Activated CD4-positive, CD25-positive, alpha-beta regulatory T cell (primary cell): ENCODE data around the gene PPP1R14D.
A peak's percentile ranks its signal among the peaks of the same experiment; 100 is the strongest.

ENCODE experiments used
- DNase-seq, 4 experiments: peaks; one replicate each; lab custom pipeline; 2025; lab: John Stamatoyannopoulos, UW

The PPP1R14D gene

DNA sequence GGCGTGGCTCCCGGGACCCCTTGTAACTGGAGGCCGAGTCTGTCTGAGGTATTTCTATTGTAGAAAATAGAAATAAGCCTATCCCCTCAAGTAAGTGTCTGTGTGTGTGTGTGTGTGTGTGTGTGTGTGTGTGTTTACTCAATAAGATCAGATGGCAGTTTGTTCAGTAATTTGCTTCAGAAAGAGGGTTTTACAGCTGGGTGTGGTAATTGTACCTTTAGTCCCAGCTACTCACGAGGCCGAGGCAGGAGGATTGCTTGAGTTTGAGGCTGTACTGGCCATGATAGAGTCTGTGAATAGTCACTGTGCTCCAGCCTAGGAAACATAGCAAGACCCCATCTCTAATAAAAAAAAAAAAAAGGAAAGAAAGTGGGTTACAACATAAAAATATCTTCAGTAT, 24.0 kb upstream of the PPP1R14D start:
- DNase-seq = no peak

DNA sequence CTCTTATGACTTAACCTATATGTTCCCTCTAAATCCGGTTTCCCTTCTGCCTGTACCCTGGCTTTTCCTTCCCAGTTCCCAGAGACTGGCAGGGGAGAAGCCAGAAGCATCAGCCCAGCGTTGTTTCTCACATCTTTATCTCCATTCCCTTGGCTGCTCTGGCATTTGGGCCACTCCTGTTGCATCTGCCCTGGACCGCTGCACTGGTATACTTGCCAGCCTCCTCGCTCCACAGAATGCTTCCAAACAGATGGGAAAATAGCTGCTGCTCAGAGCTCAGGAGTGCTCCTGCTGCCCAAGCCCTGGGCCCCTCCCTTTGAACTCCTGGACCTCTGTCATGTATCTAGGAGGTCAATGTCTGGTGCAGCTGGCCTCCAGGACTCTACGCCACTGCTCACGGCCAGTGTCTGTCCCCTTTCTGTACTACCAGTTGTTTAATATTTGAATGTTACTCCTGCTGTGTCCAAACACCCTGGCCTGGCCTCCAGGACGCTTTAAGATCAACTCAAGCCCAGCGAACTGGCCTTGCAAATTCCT, 22.1 kb upstream of the PPP1R14D start:
- DNase-seq = no peak

DNA sequence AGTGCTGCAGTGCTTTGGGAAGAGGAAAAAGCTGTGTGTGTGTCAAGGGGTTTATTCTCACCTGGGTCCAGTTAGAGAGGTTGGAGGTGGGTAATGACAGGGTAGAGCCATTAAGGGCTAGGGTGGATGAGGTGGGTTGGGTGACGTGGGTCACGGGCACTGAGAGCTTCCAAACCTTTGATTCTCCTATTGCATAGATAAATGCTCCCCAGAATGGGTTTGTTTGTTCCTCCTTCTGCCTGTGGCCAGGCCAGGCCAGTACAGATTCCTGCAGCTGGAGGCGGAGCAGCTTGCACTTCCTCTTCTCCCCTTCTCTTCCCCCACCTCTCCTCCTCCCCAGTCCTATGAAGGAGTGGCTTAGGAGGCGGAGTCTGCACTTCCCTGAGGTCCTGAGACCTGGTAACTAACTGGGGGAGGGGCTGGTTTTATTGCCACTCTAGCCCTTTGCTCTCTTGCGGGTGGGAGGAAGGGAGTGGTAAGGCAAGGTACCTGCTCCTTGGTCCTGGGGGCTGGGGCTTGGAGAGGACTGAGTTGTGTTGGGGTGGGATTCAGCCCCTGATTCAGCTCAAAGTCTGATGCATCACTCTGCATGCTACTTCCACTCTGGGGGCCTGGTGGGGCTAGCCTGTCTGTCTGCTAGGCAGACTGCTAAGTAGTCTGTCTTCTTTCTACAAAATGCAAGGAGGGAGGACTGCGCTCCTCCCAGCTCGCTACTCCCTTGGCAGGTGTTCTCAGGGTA, 18.9 kb upstream of the PPP1R14D start:
- DNase-seq = no peak

DNA sequence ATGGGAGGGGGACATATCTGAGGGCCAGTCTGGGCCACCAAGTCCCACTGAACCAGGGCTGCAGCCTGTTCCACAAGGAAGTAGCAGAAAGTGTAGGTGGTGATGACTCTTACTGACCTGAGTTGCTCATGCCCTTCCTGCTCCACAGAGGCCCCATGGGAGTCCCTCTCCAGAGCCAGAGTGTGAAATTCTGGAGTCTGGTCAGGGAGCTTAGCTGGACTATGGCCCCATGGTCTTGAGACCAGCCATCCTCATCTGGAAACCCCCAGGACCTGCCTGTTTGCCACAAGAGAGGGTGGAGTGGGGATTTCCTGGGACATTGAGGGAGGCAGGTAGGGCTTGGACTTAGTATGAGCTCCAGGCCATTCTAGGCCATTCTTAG, 18.3 kb upstream of the PPP1R14D start:
- no peak for DNase-seq

DNA sequence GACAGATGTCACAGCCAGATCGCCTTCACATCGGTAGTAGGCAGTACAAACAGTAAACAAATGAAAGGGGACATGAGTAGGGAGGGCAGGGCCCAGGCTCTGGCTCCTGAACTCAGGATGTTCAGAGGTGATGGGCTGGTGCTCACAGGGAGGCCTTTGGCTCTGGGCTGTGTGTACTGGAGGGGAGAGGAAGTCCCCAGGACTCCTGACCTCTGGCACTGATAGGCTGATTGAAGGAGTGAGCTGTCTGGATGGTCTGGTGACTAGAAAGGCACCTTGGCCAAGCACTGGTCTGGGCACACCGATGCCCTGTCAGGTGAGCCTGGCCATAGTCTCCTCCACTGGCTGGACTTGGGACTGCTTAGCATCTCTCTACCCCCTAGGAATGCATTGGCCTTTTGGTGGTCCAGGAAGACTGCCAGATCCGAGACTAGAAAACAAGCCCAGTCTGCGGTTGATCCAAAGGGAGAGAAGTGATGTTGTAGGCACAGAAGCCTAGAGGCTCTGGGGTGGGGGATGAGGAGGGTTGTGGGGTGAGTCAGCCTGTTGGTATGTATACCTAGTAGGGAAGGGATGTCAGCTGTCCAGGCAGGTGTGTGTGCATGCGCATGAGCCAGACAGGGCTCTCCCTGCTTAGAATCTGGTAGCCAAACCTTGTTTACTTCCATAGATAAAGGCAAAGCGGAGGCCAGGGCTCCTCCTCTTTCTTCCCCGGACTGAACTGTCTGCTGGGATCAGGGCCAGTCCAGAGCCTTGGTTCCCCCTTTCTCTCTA, 17.2 kb upstream of the PPP1R14D start:
- no peak for DNase-seq

DNA sequence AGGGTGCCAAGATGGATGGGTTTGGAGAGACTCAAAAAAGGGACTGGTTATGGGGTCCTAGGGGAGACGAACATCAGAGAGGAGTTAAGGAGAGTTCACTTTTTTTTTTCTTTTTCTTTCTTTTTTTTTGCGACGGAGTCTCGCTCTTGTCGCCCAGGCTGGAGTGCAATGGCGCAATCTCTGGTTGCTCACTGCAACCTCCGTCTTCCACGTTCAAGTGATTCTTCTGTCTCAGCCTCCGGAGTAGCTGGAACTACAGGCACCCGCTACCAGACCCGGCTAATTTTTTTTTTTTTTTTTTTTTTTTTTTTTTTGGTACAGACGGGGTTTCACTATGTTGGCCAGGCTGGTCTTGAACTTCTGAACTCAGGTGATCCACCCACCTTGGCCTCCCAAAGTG, 16.5 kb upstream of the PPP1R14D start:
- DNase-seq = no peak

DNA sequence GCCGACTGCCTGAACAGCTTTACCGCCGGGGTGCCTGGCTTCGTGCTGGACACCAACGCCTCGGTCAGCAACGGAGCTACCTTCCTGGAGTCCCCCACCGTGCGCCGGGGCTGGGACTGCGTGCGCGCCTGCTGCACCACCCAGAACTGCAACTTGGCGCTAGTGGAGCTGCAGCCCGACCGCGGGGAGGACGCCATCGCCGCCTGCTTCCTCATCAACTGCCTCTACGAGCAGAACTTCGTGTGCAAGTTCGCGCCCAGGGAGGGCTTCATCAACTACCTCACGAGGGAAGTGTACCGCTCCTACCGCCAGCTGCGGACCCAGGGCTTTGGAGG, 16.2 kb upstream of the PPP1R14D start:
- no peak for DNase-seq

DNA sequence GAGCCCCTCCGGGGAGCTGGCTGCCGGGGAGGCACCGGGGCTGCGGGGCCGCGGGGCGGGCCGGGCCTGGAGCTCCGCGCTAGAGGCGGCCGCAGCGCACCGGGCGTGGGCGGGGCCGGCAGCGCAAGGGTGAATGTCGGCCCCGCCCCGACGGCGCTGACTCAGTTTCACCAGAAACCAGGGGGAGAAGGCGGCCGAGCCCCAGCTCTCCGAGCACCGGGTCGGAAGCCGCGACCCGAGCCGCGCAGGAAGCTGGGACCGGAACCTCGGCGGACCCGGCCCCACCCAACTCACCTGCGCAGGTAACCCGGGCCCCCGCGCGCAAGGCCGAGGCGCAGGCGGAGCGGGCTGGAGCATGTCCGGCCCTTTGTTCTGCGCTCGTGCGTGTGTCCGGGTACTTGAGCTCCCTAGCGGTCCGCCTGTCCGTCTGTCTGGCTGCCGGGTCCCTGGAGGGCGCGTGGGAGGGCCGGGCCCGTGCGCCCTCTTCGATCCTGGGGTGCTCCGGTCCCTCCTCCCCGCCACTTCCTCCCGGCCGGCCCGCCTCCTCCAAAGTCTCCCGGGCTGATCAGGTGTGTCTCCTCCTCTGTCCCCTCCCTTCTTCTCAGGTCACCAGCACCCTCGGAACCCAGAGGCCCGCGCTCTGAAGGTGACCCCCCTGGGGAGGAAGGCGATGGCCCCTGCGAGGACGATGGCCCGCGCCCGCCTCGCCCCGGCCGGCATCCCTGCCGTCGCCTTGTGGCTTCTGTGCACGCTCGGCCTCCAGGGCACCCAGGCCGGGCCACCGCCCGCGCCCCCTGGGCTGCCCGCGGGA, 15.6 kb upstream of the PPP1R14D start, which contains the start of gene SPINT1:
Gene SPINT1 (plus strand): TSS at position 164 of the 811 bp plus-strand sequence. CDS start 507 bp downstream, at position 671.
- peak in 3 of 4 experiments; percentile 15 to 51 (median 35) for DNase-seq

DNA sequence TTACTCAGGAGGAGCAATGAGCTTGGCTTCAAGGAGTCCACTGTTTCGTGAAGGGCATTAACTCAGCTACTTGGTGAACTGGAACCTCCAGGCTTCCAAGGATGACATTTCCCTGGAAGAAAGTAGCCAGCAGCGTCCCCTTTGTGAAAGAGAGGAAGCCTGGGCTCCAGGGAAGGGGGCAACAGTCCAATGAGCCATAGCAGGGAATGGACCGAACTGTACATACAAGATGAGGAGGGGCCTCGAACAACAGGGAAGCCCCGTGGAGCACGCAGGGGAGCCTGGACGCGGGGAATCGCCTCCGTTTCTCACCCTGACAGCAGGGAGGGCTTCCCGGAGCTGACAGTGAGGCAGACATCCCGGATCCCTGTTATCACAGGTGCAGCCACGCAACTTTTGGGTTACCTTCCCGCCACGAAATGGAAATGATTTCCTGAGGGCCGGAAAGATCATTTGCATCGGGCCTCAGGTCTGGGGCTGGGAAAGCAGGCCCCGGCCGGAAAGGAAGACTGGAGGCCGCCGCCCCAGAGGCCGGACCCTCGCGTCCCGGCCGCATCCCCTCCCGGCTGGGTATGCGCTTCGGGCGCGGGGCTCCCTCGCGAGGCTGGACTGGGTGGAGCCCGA, 14.9 kb upstream of the PPP1R14D start:
- DNase-seq = no peak

DNA sequence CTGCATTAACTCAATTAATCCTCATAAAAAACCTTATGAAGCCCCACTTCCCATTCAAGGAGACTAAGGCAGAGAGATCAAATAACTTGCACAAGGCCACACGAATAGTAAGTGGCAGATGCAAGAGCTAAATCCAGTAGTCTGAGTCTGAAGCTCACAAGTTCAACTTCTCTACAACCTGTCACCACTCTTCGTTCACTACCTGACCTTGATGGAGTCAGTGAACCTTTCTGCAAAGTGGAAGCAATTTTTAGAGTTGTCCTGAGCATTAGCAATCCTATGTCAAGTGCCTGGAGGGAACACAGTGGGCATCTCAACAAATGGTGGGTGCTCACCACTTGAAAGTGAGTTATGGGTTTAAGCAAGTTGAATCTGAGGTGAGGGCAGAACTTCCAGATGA, 13.2 kb upstream of the PPP1R14D start:
- no peak for DNase-seq

DNA sequence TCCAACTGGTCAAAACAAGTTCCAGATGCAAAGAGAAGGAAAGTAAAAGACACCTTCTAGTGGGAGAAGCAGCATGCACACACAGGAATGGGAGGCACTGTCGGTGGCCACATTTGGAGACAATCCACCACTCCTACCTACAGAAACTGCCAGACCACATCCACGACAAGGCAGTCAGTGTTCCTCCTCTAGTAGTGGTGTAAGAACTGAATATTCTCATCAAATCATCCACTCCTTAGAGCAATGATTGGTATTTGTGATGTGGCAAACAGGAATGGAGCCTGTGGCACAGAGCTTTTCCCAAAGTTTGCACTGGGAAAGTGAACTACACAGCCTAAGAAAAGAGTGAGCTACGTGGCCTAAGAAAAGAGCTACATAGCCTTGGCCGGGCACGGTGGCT, 10.2 kb upstream of the PPP1R14D start:
- no peak for DNase-seq

DNA sequence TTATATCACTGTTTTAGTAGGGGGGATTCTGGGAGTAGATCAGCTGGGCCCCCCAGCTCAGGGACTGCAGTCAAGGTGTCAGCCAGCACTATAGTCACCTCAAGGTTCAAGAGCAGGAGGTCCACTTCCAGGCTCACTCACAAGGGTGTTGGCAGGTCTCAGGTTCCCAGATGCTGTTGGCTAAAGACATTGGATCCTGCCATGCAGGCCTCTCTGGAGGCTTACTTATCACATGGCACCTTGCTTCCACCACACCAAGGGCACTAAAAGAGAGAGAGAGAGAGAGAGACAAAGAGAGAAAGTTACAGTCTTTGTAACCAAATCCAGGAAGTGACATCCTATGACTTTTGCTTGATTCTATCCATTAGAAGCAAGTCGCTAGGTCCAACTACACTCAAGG, 7.5 kb upstream of the PPP1R14D start:
- DNase-seq = no peak

DNA sequence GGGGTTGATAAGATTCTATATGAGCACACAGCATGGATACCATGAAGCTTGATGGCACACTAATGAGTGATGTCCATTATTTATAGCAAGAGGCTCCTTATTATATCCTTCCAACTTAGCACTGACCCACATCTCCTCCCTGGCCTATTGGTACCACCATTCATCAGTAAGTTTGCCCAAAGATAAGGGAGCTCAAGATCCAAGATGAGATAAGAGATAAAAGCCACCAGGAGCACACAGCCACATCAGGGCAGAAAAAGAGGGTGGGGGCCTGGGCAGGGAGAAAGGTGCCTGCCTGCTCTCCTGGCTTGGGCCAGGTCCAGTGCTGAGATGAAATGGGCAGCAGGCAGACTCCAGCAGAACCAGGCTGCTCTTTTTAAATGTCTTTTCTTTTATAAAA, 4.4 kb upstream of the PPP1R14D start:
- no peak for DNase-seq

DNA sequence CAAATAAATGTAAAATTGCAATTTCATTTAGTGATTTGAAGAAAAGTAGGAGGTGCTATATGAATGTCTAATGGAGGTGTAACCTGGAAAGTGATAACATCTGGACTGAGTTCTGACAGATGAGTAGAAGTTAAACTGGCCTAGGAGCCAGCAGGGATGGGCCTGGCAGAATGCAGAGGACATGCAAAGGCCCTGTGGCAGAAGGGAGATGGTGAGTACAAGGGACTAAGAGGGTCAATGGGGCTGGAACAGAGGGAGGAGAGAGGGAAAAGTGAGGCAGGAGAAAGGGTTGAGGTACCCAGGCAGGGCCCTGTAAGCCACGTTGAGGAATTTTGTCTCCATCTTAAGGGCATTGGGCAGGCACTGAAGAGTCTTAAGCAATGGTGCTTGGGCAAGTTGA, 3.4 kb upstream of the PPP1R14D start:
- no peak for DNase-seq

DNA sequence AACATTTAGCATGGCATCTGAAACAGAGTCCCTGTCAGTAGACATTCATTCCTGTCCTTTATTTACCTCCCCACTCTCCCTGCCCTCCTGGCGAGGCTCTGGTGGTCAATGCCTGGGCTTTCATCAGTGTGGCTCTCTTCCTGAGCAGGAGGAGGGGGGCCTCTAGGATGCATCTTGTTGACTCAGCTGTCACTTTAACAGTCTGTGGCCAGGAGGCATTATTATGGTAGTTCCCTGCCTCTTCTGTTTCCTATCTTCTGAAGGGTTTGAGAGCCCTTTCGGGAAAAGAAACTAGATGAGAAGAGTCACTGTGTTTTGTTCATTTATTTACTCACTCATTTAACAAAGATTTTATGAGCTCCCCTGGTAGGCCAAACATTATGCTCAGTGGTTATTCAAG, 2.4 kb upstream of the PPP1R14D start:
- no peak for DNase-seq

DNA sequence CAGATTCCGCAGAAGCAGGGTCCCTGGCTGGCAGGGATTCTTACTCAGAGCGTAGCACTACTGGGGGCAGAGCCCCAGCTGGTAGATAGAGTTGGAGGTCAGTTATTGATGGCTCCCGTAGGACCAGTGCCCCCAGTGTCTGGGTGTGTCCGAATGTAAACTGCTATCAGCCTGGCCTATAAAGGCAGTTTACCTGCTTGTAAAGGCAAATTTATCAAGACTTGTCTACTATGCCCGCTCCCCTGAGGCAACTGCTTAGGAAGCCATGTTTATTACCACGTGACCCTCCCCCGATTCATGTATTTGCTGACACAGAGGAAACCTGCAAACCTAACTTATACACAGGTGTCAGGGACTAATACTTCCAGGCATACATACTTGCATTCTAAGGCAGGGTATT, 607 bp upstream of the PPP1R14D start:
- no peak for DNase-seq

DNA sequence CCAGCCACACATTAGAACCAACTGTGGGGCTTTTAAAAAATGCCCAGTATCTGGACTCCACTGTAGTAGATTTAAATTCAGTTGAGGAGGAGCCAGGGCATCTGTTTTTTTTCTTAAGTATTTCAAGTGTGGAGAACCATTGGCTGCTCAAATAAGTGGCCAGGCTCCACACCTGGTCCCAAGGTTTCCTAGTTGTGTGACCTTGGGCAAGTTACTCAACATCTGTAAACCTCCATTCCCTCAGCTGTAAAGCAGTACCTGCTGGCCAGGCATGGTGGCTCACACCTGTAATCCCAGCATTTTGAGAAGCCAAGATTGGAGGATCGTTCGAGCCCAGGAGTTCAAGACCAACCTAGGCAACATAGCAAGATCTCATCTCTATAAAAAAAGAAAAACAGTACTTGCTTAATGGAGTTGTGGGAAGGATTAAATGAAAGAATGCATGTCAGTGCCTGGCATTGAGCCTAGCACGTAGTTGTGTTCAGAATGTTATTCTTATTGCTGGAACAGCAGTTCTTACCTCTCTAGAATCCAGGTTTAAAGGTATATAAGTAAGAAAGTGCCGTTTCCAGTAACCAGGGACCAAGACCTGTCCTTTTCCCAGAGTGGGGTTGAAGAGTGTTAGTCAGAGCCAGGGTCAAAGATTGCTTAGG, 2.0 kb downstream of the PPP1R14D start:
- DNase-seq = no peak

DNA sequence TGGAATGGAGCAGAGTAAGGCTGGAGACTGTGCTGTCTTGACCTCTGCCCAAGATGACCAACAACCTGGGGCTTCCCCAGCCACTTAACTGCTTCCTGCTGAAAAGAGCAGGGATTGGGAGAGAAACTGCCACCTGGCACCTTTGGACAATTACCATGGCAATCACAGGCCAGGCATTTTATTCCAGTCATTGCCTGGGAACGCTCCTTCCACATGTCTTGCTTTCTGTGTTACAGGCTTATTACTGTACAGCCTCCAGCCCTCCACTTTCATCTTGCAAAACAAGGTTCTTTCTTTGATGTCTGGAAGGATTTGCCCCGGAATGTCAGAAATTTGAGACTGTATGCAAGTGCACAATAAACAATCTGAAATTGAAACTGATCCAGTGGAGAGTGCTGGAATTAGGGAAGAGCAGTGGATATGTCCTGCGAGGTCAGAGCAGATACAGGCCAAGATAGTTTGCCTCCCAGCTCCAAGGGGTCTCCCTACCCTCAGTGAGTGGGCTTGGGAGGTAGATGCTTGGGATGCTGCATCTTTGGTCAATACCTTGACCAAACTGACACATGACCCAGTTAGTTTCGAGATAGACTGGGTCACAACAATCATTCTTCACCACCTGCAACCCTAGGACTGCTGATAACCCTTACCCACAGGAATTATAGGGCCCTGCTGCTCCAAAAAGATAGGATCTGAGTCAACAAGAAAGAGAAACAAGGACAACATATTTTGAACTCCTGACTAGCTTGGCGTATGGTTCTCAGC, 2.7 kb downstream of the PPP1R14D start:
- no peak for DNase-seq

DNA sequence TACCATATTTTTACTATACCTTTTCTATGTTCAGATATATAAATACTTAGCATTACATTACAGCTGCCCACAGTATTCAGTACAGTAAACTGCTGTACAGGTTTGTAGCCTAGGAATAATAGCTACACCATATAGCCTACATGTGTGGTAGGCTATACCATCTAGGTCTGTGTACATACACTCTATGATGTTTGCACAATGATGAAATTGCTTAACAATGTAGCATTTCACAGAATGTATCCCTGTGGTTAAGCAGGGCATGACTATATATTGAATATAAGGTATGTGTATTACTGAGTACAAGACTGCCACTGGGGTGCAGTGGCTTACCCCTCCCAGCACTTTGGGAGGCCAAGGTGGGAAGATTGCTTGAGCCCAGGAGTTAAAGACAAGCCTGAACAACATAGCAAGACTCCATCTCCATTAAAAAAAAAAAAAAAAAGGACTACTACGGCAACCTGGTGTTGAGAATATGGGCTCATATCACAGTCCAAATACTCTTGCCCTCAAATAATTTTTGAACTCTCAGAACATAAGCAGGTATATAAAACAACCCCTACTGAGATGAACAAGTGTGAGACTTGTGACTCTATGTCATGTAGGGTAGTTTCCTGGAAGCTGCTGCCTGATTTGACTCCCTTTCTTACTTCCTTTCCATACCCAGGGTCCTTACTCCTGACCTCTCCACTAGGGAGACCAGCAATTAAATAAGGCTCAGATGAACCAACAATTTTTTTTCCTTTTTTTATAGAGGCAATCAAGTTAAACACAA, 4.8 kb downstream of the PPP1R14D start:
- no peak for DNase-seq

DNA sequence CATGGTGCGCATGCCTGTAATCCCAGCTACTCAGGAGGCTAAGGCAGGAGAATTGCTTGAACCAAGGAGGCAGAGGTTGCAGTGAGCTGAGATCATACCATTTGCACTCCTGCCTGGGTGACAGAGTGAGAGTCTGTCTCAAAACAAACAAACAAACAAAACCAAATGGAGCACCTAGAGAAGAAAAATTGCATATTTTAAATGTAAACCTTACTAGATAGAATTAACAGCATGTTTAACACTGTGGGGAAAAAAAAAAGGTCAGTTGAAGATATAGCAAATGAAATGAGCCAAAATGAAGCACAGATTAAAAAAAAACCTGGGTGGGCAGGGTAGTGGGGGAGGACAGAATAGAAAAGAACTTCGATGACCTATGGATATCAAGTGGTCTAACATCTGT, 7.3 kb downstream of the PPP1R14D start:
- DNase-seq = no peak
